ENCODE data around the gene GSTO2.

The GSTO2 gene

DNA sequence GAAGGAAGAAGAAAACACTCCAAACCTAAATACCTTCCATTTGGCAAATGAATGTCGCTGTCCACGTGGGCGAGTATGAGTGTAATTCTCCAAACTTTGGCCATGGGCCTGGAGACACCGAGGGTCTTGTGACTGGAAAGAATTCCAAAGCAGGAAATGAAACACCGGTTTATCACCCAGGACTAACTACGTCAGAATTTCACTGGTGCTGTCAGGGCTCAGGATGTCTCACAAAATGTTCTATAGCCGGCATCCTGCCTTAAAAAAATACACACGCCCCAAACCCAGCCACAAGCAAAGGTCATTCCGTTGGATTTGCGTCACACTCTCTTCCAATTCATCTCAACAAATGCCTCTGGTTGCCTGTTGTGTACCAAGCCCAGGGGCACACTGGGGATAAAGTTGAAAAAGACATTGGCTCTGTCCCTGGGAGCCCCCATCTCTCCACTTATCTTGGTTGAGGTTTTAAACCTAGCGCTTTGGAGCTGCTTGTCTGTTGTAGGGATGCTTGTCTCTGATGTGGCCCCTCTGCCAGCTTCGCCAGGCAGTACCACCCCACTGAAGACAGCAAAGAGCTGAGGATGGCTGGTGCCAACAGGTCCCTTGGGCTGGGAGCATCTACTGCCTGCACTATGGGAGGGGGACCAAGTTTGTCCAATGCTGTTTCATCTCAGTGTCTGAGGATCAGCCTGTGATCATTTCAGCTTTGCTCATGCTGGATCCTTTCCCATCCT, 31.2 kb downstream of the GSTO2 start:
- Histone ChIP-seq H2AFZ (ENCODE audit: low read length, unreplicated experiment) (no peak overlapping the region), H3K79me2 (ENCODE audit: control insufficient read depth, insufficient read depth, low read length, unreplicated experiment) (no peaks in the 10 kb centered on the region), H3K27me3 (ENCODE audit: insufficient read depth, low read length) (no peaks in the 10 kb centered on the region), H3K4me3 (ENCODE audit: low read depth, low read length) (peak overlapping the region; percentile 65), H3K4me1 (ENCODE audit: control insufficient read depth, insufficient read depth, low read length, unreplicated experiment) (peaks cover 56% of the 10 kb centered on the region), H3K36me3 (ENCODE audit: insufficient read depth, low read length) (no peaks in the 10 kb centered on the region), H3K27ac (ENCODE audit: low read depth, low read length) (peak overlapping the region; percentile 100)

GRCh38 chr10:104300736-104301292, 31.8 kb downstream of the GSTO2 start:
- H3K4me3 ChIP-seq (ENCODE audit: low read depth, low read length): peak overlapping the region; percentile 65
- H3K79me2 ChIP-seq (ENCODE audit: control insufficient read depth, insufficient read depth, low read length, unreplicated experiment): no peaks in the 10 kb centered on the region
- no peak overlapping the region for H2AFZ ChIP-seq (ENCODE audit: low read length, unreplicated experiment)
- H3K36me3 ChIP-seq (ENCODE audit: insufficient read depth, low read length): no peaks in the 10 kb centered on the region
- peaks cover 62% of the 10 kb centered on the region for H3K4me1 ChIP-seq (ENCODE audit: control insufficient read depth, insufficient read depth, low read length, unreplicated experiment)
- no peaks in the 10 kb centered on the region for H3K27me3 ChIP-seq (ENCODE audit: insufficient read depth, low read length)
- H3K27ac ChIP-seq (ENCODE audit: low read depth, low read length): peak overlapping the region; percentile 100

DNA sequence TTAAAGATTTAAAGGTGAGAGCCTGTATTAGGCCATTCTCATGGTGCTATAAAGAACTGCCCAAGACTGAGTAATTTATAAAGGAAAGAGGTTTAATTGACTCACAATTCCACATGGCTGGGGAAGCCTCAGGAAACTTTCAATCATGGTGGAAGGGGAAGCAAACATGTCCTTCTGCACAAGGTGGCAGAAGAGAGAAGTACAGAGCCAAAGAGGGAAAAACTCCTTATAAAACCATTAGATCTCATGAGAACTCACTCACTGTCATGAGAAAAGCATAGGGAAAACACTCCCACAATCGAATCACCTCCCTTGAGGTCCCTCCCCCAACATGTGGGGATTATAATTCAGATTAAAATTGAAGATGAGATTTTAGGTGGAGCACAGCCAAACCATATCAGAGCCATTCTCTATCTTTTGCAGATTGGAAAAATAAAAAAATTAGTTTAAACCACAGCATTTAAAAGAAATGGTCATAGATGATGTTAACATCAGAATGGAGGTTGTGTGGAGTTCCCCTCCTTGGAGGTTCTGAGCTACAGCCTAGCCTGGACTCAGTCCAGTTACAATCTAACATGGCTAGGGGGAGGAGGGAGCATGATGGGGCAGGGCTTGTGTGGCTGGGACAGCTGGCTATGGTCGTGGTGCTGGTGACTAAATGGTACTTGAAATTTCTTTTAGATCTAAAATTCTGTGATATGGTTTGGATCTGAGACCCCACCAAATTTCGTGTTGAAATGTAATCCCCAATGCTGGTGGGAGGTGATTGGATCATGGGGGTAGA, 33.1 kb downstream of the GSTO2 start:
- Histone ChIP-seq H3K27ac (ENCODE audit: low read depth, low read length) (peak overlapping the region; percentile 100), H3K4me1 (ENCODE audit: control insufficient read depth, insufficient read depth, low read length, unreplicated experiment) (peaks cover 73% of the 10 kb centered on the region), H3K36me3 (ENCODE audit: insufficient read depth, low read length) (no peaks in the 10 kb centered on the region), H3K4me3 (ENCODE audit: low read depth, low read length) (no peak overlapping the region), H3K79me2 (ENCODE audit: control insufficient read depth, insufficient read depth, low read length, unreplicated experiment) (peaks cover under 1% of the 10 kb centered on the region), H2AFZ (ENCODE audit: low read length, unreplicated experiment) (no peak overlapping the region), H3K27me3 (ENCODE audit: insufficient read depth, low read length) (no peaks in the 10 kb centered on the region)

DNA sequence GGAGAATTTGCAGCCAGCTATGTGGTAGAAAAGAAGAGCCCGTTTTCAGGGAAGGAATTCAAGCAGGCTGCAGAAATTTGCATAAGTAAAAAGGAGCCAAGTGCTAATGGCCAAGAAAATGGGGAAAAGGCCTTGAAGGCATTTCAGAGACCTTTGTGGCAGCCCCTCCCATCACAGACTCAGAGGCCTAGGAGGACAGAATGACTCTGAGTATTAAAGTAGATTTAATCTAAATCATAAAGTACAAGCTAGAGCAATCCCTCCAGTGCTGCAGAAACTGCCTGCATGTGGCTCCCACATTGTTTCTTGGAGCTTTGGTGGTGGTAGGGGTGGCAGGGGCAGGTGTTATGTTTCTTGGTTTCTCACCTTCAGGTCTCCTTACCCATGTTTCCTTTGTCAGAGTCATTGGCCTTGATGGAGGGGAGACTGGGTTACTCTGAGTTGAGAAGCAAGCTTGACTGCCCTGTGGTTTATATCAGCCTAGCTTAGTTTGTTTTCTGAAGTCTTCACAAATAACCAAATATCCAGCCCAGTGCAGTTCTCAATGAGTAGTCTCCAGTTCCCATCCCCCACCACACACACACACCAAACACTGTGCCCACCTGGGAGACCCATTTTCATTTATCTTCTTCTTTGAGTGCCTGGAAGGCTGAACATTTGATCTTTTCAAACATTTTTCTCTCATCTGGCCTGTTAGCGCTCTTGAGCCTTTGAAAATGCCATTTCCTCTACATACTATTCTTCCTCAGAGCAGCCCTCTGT, 34.8 kb downstream of the GSTO2 start:
- no peak overlapping the region for H2AFZ ChIP-seq (ENCODE audit: low read length, unreplicated experiment)
- no peak overlapping the region for H3K4me3 ChIP-seq (ENCODE audit: low read depth, low read length)
- peaks cover 5% of the 10 kb centered on the region; the same call in 1 of the 2 replicates for H3K36me3 ChIP-seq (ENCODE audit: insufficient read depth, low read length)
- H3K27me3 ChIP-seq (ENCODE audit: insufficient read depth, low read length): no peaks in the 10 kb centered on the region
- peaks cover 9% of the 10 kb centered on the region for H3K79me2 ChIP-seq (ENCODE audit: control insufficient read depth, insufficient read depth, low read length, unreplicated experiment)
- H3K4me1 ChIP-seq (ENCODE audit: control insufficient read depth, insufficient read depth, low read length, unreplicated experiment): peaks cover 73% of the 10 kb centered on the region
- H3K27ac ChIP-seq (ENCODE audit: low read depth, low read length): peak overlapping the region; percentile 100

GRCh38 chr10:104304356-104304745, 35.4 kb downstream of the GSTO2 start:
- Histone ChIP-seq H3K36me3 (ENCODE audit: insufficient read depth, low read length) (peaks cover 5% of the 10 kb centered on the region; the same call in 1 of the 2 replicates), H3K27me3 (ENCODE audit: insufficient read depth, low read length) (no peaks in the 10 kb centered on the region), H3K79me2 (ENCODE audit: control insufficient read depth, insufficient read depth, low read length, unreplicated experiment) (peaks cover 10% of the 10 kb centered on the region), H2AFZ (ENCODE audit: low read length, unreplicated experiment) (no peak overlapping the region), H3K27ac (ENCODE audit: low read depth, low read length) (peak overlapping the region; percentile 100; the same call in 1 of the 2 replicates), H3K4me1 (ENCODE audit: control insufficient read depth, insufficient read depth, low read length, unreplicated experiment) (peaks cover 72% of the 10 kb centered on the region), H3K4me3 (ENCODE audit: low read depth, low read length) (no peak overlapping the region)

DNA sequence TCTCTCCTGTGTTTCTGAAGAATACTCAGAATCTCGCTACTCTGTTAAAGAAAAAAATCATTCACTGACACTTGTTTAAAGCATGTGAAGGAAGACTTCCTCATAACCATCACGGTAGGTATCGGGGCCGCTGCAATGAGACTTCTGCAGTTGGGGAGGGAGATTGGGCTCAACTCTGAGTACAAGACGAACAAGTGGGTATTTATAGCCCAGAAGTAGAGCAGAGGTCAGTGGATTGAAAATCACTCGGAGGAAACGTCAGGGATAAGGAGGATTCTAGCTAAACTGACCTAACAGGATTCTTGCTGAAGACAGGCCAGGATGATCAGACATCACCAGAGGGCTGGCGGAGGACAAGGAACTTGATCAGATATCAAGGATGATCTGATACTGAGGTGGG, 35.9 kb downstream of the GSTO2 start:
- no peak overlapping the region for H3K4me3 ChIP-seq (ENCODE audit: low read depth, low read length)
- H3K36me3 ChIP-seq (ENCODE audit: insufficient read depth, low read length): peaks cover 5% of the 10 kb centered on the region; the same call in 1 of the 2 replicates
- no peak overlapping the region for H2AFZ ChIP-seq (ENCODE audit: low read length, unreplicated experiment)
- H3K27ac ChIP-seq (ENCODE audit: low read depth, low read length): peak overlapping the region; percentile 100
- H3K27me3 ChIP-seq (ENCODE audit: insufficient read depth, low read length): no peaks in the 10 kb centered on the region
- peaks cover 10% of the 10 kb centered on the region for H3K79me2 ChIP-seq (ENCODE audit: control insufficient read depth, insufficient read depth, low read length, unreplicated experiment)
- H3K4me1 ChIP-seq (ENCODE audit: control insufficient read depth, insufficient read depth, low read length, unreplicated experiment): peaks cover 72% of the 10 kb centered on the region

DNA sequence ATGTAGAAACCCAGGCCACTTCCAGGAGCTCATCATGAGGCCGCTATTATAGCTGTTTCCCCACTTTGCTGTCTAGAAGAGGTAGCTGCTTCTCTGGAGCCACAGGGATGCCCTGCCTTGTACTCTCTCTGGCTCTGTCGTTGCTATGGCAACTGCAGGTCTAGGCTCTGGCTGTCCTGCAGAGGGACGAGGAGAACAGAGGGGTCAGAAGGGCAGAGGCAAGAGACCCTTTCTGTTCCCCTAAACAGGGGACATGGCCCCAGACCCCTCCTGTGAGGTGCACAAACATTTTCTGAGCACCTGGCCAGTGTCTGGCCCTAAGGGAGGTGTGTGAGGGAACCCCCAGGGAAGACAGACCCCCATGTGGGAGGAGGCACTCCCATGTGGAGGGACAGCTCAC, 37.9 kb downstream of the GSTO2 start:
- H3K27ac ChIP-seq (ENCODE audit: low read depth, low read length): peak overlapping the region; percentile 100
- H3K36me3 ChIP-seq (ENCODE audit: insufficient read depth, low read length): peaks cover 21% of the 10 kb centered on the region
- no peak overlapping the region for H2AFZ ChIP-seq (ENCODE audit: low read length, unreplicated experiment)
- H3K27me3 ChIP-seq (ENCODE audit: insufficient read depth, low read length): no peaks in the 10 kb centered on the region
- H3K79me2 ChIP-seq (ENCODE audit: control insufficient read depth, insufficient read depth, low read length, unreplicated experiment): peaks cover 27% of the 10 kb centered on the region
- peaks cover 74% of the 10 kb centered on the region for H3K4me1 ChIP-seq (ENCODE audit: control insufficient read depth, insufficient read depth, low read length, unreplicated experiment)
- H3K4me3 ChIP-seq (ENCODE audit: low read depth, low read length): no peak overlapping the region

DNA sequence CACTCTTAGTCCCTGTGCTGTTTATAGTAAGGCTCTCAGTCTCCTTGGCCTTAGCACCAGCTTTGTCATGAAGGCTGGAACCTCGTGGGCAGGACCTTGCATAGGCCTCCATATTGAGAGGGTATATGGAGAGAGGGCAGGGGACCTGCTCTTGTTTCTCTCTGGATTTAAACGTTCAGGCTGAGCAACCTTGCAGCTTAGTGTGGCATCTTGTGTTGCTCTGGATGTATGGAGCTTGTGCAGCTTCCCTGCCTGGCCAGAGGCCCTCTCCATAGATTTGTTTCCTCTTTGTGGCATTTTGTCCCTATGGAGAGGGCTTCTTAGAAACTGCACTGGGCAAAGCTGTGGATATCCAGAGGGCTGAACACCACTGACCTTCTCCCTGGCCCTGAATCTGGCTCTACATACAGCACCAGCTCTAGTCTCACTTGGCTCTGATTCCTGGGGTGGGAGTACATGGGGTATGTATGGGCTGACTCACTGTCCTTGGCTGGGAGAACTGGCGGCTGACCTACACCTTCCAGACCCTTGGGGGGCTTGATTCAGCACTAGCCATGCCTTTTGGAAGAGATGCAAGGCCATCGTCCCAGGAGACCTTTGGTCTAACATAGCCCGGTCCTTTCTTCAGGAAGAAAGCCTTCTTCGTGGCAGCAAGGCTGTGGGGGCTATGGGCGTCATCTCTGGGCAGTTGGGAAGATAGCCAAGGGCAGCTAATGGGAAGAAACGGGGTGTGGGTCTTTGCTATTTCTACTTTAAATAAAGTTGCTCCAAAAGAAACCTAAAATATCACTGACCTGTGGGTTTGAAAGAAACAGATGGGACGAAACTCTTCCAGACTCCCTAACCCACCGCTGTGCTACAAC, 38.8 kb downstream of the GSTO2 start:
- Histone ChIP-seq H2AFZ (ENCODE audit: low read length, unreplicated experiment) (no peak overlapping the region), H3K27ac (ENCODE audit: low read depth, low read length) (peak overlapping the region; percentile 100), H3K27me3 (ENCODE audit: insufficient read depth, low read length) (no peaks in the 10 kb centered on the region), H3K4me3 (ENCODE audit: low read depth, low read length) (no peak overlapping the region), H3K4me1 (ENCODE audit: control insufficient read depth, insufficient read depth, low read length, unreplicated experiment) (peaks cover 70% of the 10 kb centered on the region), H3K36me3 (ENCODE audit: insufficient read depth, low read length) (peaks cover 30% of the 10 kb centered on the region), H3K79me2 (ENCODE audit: control insufficient read depth, insufficient read depth, low read length, unreplicated experiment) (peaks cover 36% of the 10 kb centered on the region)

DNA sequence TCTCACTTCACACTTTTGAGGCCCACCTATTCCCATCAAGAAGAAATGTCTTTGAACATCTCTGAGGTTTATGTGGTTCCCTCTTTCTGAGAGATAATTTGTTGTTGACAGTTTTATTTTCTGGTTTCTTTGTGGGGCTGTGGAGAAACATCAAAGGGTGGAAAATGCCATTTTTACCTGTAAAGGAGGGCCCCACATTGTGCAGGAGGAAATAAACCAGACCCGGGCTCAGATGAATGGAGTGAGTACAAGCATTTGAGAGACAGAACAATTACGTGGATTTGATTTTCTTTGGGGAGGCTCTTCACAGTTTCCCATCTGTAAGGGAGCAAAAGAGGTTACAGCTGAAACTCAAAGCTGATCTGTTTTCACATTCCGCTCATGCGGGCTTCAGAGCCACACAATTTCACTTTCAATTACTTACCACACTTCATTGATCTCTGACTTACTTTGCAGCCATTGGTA, 39.5 kb downstream of the GSTO2 start:
- Histone ChIP-seq H2AFZ (ENCODE audit: low read length, unreplicated experiment) (no peak overlapping the region), H3K36me3 (ENCODE audit: insufficient read depth, low read length) (peaks cover 31% of the 10 kb centered on the region), H3K4me1 (ENCODE audit: control insufficient read depth, insufficient read depth, low read length, unreplicated experiment) (peaks cover 70% of the 10 kb centered on the region), H3K79me2 (ENCODE audit: control insufficient read depth, insufficient read depth, low read length, unreplicated experiment) (peaks cover 43% of the 10 kb centered on the region), H3K27ac (ENCODE audit: low read depth, low read length) (peak overlapping the region; percentile 100), H3K27me3 (ENCODE audit: insufficient read depth, low read length) (no peaks in the 10 kb centered on the region), H3K4me3 (ENCODE audit: low read depth, low read length) (no peak overlapping the region)

All from ACC112 (cell line).